PC-9 (cell line): Measurements from ENCODE around the gene RAB40B.

ENCODE experiments used
- EZH2 ChIP-seq: fragments of 200-600 bp; sonication (generic); IDR thresholded peaks from 2 replicates; pipeline ENCODE4 v1.8.0; 2017; ENCODE audit warnings: antibody characterized with exemption, low read depth
- TF ChIP-seq, protein P1 (sequence below): fragments of 200-600 bp; sonication (generic); conservative IDR thresholded peaks from 2 replicates; pipeline ENCODE4 v1.6.1; 2017; ENCODE audit warnings: mixed run types, antibody characterized with exemption, mild to moderate bottlenecking, moderate library complexity

DNA sequence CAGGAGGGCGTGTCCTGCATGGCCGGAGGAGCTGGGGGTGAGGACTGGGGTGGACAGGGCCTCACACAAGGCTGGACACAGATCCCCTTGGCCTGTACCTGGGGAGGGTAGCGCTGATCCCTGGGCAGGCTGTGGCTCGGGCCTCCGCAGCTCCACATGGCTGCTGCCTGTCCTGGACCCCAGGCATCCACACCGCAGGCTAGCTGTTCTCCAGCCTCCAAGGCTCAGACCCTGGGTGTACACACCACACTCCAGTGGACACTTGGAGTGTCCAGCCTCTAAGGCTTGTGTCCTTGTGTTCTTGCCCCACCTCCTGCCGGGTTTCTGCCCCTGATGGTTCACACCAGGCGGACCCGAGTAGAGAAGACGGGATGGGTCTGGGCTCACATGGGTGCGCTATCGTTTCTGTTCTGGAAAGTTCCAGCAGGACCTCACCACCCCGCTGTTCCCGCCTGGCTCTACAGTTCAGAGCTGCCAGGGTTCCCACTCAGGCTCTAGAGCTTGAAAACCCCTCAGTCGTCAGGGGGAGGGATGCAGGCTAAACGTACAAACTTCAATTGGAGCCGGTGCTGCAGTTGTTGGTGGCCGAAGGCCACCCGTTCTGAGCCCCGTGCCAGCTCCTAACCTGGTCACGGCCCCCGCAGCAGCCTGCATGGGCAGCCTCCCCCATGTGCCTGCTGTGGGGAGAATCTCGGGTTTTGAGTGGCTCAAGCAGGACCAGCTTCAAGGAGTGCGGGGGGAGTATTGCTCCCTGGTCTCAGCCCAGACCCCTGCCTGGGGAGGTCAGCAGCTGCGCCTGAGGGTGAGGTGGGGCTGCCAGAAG, 11.4 kb upstream of the RAB40B start:
- TF ChIP-seq, protein P1, sequence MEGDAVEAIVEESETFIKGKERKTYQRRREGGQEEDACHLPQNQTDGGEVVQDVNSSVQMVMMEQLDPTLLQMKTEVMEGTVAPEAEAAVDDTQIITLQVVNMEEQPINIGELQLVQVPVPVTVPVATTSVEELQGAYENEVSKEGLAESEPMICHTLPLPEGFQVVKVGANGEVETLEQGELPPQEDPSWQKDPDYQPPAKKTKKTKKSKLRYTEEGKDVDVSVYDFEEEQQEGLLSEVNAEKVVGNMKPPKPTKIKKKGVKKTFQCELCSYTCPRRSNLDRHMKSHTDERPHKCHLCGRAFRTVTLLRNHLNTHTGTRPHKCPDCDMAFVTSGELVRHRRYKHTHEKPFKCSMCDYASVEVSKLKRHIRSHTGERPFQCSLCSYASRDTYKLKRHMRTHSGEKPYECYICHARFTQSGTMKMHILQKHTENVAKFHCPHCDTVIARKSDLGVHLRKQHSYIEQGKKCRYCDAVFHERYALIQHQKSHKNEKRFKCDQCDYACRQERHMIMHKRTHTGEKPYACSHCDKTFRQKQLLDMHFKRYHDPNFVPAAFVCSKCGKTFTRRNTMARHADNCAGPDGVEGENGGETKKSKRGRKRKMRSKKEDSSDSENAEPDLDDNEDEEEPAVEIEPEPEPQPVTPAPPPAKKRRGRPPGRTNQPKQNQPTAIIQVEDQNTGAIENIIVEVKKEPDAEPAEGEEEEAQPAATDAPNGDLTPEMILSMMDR, result no peak
- TF ChIP-seq EZH2, result no peak
